Measurements from ENCODE around the gene NCEH1. TPM values are rescaled to one million over a fixed set of nuclear protein-coding genes. Genes with fewer than 3 reads are reported as not detected.

Gene NCEH1
- total and polyA plus RNA-seq, 2 of the 13 experiments (the other 11 are each of a cell fraction or from before 2014, with no cell fraction given): 12.9 to 21.4 TPM

GRCh38 chr3:172708921-172709773 lies 1.7 kb downstream of the NCEH1 start:
- DNase-seq (ENCODE audit: low spot score) (no peak), FAIRE-seq (no peak), ATAC-seq (no peak)
- Histone ChIP-seq H4K20me1 (ENCODE audit: insufficient read depth, low read length) (no peaks in the 10 kb centered on the region), H3K4me2 (ENCODE audit: low read depth, low read length) (peak overlapping the region; percentile 84), H3K4me1 (ENCODE audit: insufficient read depth, low read length) (peaks cover 64% of the 10 kb centered on the region), H3K79me2 (ENCODE audit: insufficient read depth, low read length) (peaks cover 53% of the 10 kb centered on the region), H3K36me3 (replicated peaks in 1 of 2; ENCODE audit: control insufficient read depth in 1 of 2, insufficient read depth in 2 of 2, low read length in 2 of 2) (no peaks in the 10 kb centered on the region), H3K27me3 (ENCODE audit: control insufficient read depth in 1 of 2, insufficient read depth in 2 of 2, low read length in 2 of 2) (no peaks in the 10 kb centered on the region), H3K9me3 (ENCODE audit: low read length) (no peaks in the 10 kb centered on the region), H3K27ac (ENCODE audit: extremely low read length, insufficient read depth, low read length) (no peak overlapping the region), H3K4me3 (replicated peaks in 1 of 3; ENCODE audit: insufficient read depth in 1 of 3, low read depth in 2 of 3, low read length in 3 of 3) (peak overlapping the region; percentile 78 to 86 (median 78); a peak in 5 of 6 replicates), H3K9ac (ENCODE audit: insufficient read depth, low read depth, low read length) (peak overlapping the region; percentile 76; the same call in 1 of the 2 replicates), H2AFZ (ENCODE audit: low read length) (no peak overlapping the region)
- CTCF ChIA-PET (ENCODE audit: low intra/inter-chr PET ratio, low total read pairs): no interaction called here
- no TSS peak for BruUV-seq (replicated peaks)
- WGBS (ENCODE audit: low lambda C conversion rate): 36% methylated on average over 2 of the region's 2 CpGs
- intact Hi-C loops (cut with micrococcal nuclease; ENCODE audit: unreplicated experiment): no loop called here
- POLR2A ChIA-PET: interaction anchor here (2.8 kb wide), 1 partner anchor 12 kb away, joined by 11 read pairs; no protein-coding TSS in a partner anchor
- in situ Hi-C loops (cut with HindIII; ENCODE audit: extremely low pct_ligation_motif_present, low pct_unique_long_range_greater_than_20kb): no loop called here
- TF ChIP-seq ZNF619 (CRISPR knock-in tag; IDR thresholded peaks at IDR 0.05) (no peak), SMARCC2 (IDR thresholded peaks at IDR 0.05) (no peak), SMC3 (IDR thresholded peaks at IDR 0.05; ENCODE audit: low read length) (no peak), ZNF503 (CRISPR knock-in tag; IDR thresholded peaks at IDR 0.05) (no peak), ZNF607 (CRISPR knock-in tag; IDR thresholded peaks at IDR 0.05; ENCODE audit: borderline replicate concordance) (no peak), ZNF143 (CRISPR knock-in tag; IDR thresholded peaks at IDR 0.05) (no peak), PCBP2 (optimal IDR thresholded peaks at IDR 0.05; ENCODE audit: low read depth, low read length, poor library complexity, severe bottlenecking) (no peak), RXRB (CRISPR knock-in tag; IDR thresholded peaks at IDR 0.05; ENCODE audit: borderline replicate concordance) (peak; percentile 75; the same call in 1 of the 2 replicates), SAP130 (CRISPR knock-in tag; IDR thresholded peaks at IDR 0.05; ENCODE audit: low read depth) (peak; percentile 81), NFYB (CRISPR knock-in tag; IDR thresholded peaks at IDR 0.05) (no peak), EP300 (IDR thresholded peaks at IDR 0.05; ENCODE audit: low read depth in 2 of 2, low read length in 2 of 2) (peak in 1 of 2 experiments; percentile 27; a peak in 1 of 4 replicates), EP300 (CRISPR knock-in tag; IDR thresholded peaks at IDR 0.05; ENCODE audit: borderline replicate concordance) (no peak), SSRP1 (CRISPR knock-in tag; IDR thresholded peaks at IDR 0.05) (no peak), SP5 (CRISPR knock-in tag; IDR thresholded peaks at IDR 0.05; ENCODE audit: borderline replicate concordance, low read depth) (0 out of 2 replicates have a peak, but pooled peaks have one; percentile 12), POLR2AphosphoS2 (IDR thresholded peaks at IDR 0.05; ENCODE audit: low read depth, low read length) (no peak)
- TF ChIP-seq, protein P1, sequence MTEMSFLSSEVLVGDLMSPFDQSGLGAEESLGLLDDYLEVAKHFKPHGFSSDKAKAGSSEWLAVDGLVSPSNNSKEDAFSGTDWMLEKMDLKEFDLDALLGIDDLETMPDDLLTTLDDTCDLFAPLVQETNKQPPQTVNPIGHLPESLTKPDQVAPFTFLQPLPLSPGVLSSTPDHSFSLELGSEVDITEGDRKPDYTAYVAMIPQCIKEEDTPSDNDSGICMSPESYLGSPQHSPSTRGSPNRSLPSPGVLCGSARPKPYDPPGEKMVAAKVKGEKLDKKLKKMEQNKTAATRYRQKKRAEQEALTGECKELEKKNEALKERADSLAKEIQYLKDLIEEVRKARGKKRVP (CRISPR knock-in tag; IDR thresholded peaks at IDR 0.05): peak in 1 of 2 experiments; percentile 20; a peak in 1 of 4 replicates
- TF ChIP-seq, protein P2, sequence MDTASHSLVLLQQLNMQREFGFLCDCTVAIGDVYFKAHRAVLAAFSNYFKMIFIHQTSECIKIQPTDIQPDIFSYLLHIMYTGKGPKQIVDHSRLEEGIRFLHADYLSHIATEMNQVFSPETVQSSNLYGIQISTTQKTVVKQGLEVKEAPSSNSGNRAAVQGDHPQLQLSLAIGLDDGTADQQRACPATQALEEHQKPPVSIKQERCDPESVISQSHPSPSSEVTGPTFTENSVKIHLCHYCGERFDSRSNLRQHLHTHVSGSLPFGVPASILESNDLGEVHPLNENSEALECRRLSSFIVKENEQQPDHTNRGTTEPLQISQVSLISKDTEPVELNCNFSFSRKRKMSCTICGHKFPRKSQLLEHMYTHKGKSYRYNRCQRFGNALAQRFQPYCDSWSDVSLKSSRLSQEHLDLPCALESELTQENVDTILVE (CRISPR knock-in tag; IDR thresholded peaks at IDR 0.05): no peak
- TF ChIP-seq, protein P3, sequence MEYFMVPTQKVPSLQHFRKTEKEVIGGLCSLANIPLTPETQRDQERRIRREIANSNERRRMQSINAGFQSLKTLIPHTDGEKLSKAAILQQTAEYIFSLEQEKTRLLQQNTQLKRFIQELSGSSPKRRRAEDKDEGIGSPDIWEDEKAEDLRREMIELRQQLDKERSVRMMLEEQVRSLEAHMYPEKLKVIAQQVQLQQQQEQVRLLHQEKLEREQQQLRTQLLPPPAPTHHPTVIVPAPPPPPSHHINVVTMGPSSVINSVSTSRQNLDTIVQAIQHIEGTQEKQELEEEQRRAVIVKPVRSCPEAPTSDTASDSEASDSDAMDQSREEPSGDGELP (IDR thresholded peaks at IDR 0.05; ENCODE audit: borderline replicate concordance, low read depth): no peak
- TF ChIP-seq, protein P4, sequence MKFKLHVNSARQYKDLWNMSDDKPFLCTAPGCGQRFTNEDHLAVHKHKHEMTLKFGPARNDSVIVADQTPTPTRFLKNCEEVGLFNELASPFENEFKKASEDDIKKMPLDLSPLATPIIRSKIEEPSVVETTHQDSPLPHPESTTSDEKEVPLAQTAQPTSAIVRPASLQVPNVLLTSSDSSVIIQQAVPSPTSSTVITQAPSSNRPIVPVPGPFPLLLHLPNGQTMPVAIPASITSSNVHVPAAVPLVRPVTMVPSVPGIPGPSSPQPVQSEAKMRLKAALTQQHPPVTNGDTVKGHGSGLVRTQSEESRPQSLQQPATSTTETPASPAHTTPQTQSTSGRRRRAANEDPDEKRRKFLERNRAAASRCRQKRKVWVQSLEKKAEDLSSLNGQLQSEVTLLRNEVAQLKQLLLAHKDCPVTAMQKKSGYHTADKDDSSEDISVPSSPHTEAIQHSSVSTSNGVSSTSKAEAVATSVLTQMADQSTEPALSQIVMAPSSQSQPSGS (CRISPR knock-in tag; IDR thresholded peaks at IDR 0.05): no peak
